ENCODE results near the gene UGDH. TPM values are rescaled to one million over a fixed set of nuclear protein-coding genes. Genes with fewer than 3 reads are reported as not detected.

UGDH gene
- total RNA-seq, 1 experiment from 2014 or later, result 104 TPM

DNA sequence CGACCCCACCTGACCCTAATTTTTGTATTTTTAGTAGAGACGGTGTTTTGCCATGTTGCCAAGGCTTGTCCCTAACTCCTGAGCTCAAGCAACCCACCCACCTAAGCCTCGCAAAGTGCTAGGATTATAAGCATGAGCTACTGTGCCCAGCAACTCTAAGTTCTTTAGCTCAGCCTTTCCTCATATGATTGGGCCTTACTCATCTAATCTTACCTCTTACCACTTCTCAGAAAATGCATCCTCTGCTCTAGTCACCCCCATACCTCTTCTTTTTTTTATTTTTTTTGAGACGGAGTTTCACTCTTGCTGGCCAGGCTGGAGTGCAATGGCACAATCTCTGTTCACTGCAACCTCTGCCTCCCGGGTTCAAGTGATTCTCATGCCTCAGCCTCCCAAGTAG is 35.6 kb upstream of the UGDH start:
- no peak overlapping the region for H4K5ac ChIP-seq (ENCODE audit: insufficient read length, low read depth, low read length)
- Mint-ChIP-seq H3K27ac (0 out of 7 replicates have a peak overlapping the region, but pooled peaks of 1 of the 3 experiments have one; percentile 56), H3K9me3 (peaks cover 13% of the 10 kb centered on the region in 2 experiments), H3K36me3 (ENCODE audit: insufficient read depth in 1 of 3, low read depth in 3 of 3) (peaks cover 14 to 22% (median 18%) of the 10 kb centered on the region in 3 experiments), H3K4me3 (no peak overlapping the region; a peak in 1 of 5 replicates), H3K4me1 (peaks cover 11 to 14% of the 10 kb centered on the region in 2 experiments), H3K27me3 (ENCODE audit: low read depth) (no peaks in the 10 kb centered on the region)
- no peak overlapping the region for H2BK120ac ChIP-seq (ENCODE audit: low read depth, low read length, poor library complexity, severe bottlenecking)
- no peak overlapping the region for H3T11ph ChIP-seq (ENCODE audit: low read length)
- no peaks in the 10 kb centered on the region for H3K79me1 ChIP-seq (ENCODE audit: insufficient read depth, low read depth, low read length, poor library complexity, severe bottlenecking)
- H2BK20ac ChIP-seq (ENCODE audit: low read depth, low read length, poor library complexity, severe bottlenecking), result no peak overlapping the region
- no peak overlapping the region for H3K27ac ChIP-seq (ENCODE audit: insufficient read length, low read depth, low read length)
- H3K4ac ChIP-seq (ENCODE audit: low read depth, low read length), result no peak overlapping the region
- H3K14ac ChIP-seq (ENCODE audit: insufficient read depth, low read length), result no peak overlapping the region
- H3K27me3 ChIP-seq (ENCODE audit: insufficient read depth, low read length), result no peaks in the 10 kb centered on the region
- no peak overlapping the region for H2BK12ac ChIP-seq (ENCODE audit: insufficient read length, low read depth, low read length)
- no peak overlapping the region for H4K8ac ChIP-seq (replicated peaks; ENCODE audit: insufficient read length, low read depth, low read length)
- H3K9ac ChIP-seq (ENCODE audit: extremely low read depth, insufficient read length, low read length), result no peak overlapping the region
- no peak overlapping the region for H2BK15ac ChIP-seq (ENCODE audit: low read depth, low read length)
- no peaks in the 10 kb centered on the region for H4K20me1 ChIP-seq (ENCODE audit: control insufficient read depth, insufficient read depth, insufficient read length)
- no peaks in the 10 kb centered on the region for H3K4me1 ChIP-seq (ENCODE audit: insufficient read depth, low read length)
- no peak overlapping the region for H3K18ac ChIP-seq (ENCODE audit: insufficient read length, low read depth, low read length)
- H3K23ac ChIP-seq (ENCODE audit: insufficient read length, low read depth, low read length), result no peak overlapping the region
- TF ChIP-seq, protein P1, sequence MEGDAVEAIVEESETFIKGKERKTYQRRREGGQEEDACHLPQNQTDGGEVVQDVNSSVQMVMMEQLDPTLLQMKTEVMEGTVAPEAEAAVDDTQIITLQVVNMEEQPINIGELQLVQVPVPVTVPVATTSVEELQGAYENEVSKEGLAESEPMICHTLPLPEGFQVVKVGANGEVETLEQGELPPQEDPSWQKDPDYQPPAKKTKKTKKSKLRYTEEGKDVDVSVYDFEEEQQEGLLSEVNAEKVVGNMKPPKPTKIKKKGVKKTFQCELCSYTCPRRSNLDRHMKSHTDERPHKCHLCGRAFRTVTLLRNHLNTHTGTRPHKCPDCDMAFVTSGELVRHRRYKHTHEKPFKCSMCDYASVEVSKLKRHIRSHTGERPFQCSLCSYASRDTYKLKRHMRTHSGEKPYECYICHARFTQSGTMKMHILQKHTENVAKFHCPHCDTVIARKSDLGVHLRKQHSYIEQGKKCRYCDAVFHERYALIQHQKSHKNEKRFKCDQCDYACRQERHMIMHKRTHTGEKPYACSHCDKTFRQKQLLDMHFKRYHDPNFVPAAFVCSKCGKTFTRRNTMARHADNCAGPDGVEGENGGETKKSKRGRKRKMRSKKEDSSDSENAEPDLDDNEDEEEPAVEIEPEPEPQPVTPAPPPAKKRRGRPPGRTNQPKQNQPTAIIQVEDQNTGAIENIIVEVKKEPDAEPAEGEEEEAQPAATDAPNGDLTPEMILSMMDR (conservative IDR thresholded peaks at IDR 0.05), result no peak
- no peak overlapping the region for H2AFZ ChIP-seq (ENCODE audit: low read length)
- no peak overlapping the region for H2BK5ac ChIP-seq (ENCODE audit: insufficient read length, low read length)
- H3K56ac ChIP-seq (ENCODE audit: insufficient read length, low read depth, low read length), result no peak overlapping the region
- H4K91ac ChIP-seq (ENCODE audit: insufficient read length, low read depth, low read length), result no peak overlapping the region
- no peaks in the 10 kb centered on the region for H3K79me2 ChIP-seq (ENCODE audit: insufficient read depth, low read length)
- WGBS (ENCODE audit: extremely low coverage, insufficient read length, low lambda C conversion rate), result no CpG with 5 or more reads among the region's 5 CpGs
- H2AK5ac ChIP-seq (ENCODE audit: insufficient read length, low read length), result no peak overlapping the region
- H3K23me2 ChIP-seq (ENCODE audit: insufficient read length, low read depth, low read length, poor library complexity, severe bottlenecking), result no peaks in the 10 kb centered on the region
- no peak overlapping the region for H3K4me2 ChIP-seq (ENCODE audit: insufficient read depth, insufficient read length, low read length)
- no peaks in the 10 kb centered on the region for H3K9me3 ChIP-seq (ENCODE audit: control insufficient read depth, low read depth, low read length)
- DNase-seq, result no peak
